Pancreas (tissue), 10 donors: ENCODE data around the gene ANXA4. TPM values are rescaled to one million over a fixed set of nuclear protein-coding genes. Genes with fewer than 3 reads are reported as not detected.

ENCODE experiments used
- ATAC-seq, 4 donors: fragments of 200-7000 bp; cut with Tn5 transposase; one replicate each; pipeline versions ENCODE4 v1.8.0 to v1.9.1; 2020; ENCODE audit warnings: mild to moderate bottlenecking in 4 of 4, moderate library complexity in 4 of 4
- DNase-seq, 6 donors: peaks; one replicate each; pipeline ENCODE4 v3.0.0-alpha.2; 2020
- FAIRE-seq: peaks from 2 replicates; lab custom pipeline; 2012; peaks lifted over from hg19 to GRCh38; lab: Jason Lieb, UNC
- H3K27ac ChIP-seq, 4 donors: fragments of 200-600 bp; sonication (generic); 1 replicate in 3 of 4; 2 replicates in 1 of 4; pipeline versions ENCODE4 v1.5.0 to v1.8.0; 2020
- H3K27me3 ChIP-seq, 4 donors: fragments of 200-600 bp; one replicate each; pipeline ENCODE4 v1.8.0; 2021
- H3K36me3 ChIP-seq, 3 donors: fragments of 200-600 bp; sonication (generic) in 1 of 3; one replicate each; pipeline versions ENCODE4 v1.5.0 to v1.8.0; 2020 to 2021
- H3K4me1 ChIP-seq, 3 donors: fragments of 200-600 bp; one replicate each; pipeline ENCODE4 v1.8.0; 2021
- H3K4me3 ChIP-seq, 4 donors: fragments of 200-600 bp; sonication (generic) in 2 of 4; one replicate each; pipeline versions ENCODE4 v1.5.0 to v1.8.0; 2020 to 2021
- H3K9me3 ChIP-seq, 4 donors: fragments of 200-600 bp; one replicate each; pipeline ENCODE4 v1.8.0; 2021
- CTCF ChIP-seq, 4 donors: fragments of 200-600 bp; sonication (generic) in 3 of 4; IDR thresholded peaks; one replicate each; pipeline versions ENCODE4 v1.5.0 to v1.8.0; 2021; ENCODE audit warnings: antibody characterized with exemption in 4 of 4
- WGBS, 2 donors: extraction: QIAGEN DNeasy Blood & Tissue Kit; methylation state at CpG; one replicate each; pipeline ENCODE4 v1.1.7; 2013; 5-methylcytosine and 5-hydroxymethylcytosine counted together
- intact Hi-C, 3 donors: fragments of 100-400 bp; cut with DNase I; formaldehyde crosslinking; loops; one replicate each; pipeline versions ENCODE4 v1.11.1 to v1.14.2; 2022
- polyA plus RNA-seq, 2 donors: library from polyadenylated mRNA; stranded (reverse); fragments of 200-250 nt; gene quantifications; one replicate each; pipeline ENCODE4 v1.2.3, GENCODE V29; 2013
- total RNA-seq, 6 donors: library from RNA; stranded (reverse); fragmentation: NEBNext Ultra II Directional in 4 of 6; extraction: Animal tissue kit (Norgen Biotek cat#: 25700) in 4 of 6; gene quantifications; one replicate each; pipeline versions ENCODE4 v1.2.1 to v1.2.4, GENCODE V29; 2021 to 2023
- donor health status: healthy with polysubstance abuse.
- donor health status: DM: no; HTN: no; CAD: no; lungs with moderate emphysema.
- donor health status: DM: no; HTN: no; CAD: no.
- donor health status: control.
- donor health status: control.
- donor health status: Bipolar disorder and iron deficiency.
- donor health status: DM: yes; HTN: yes; CAD: no.
- donor health status: DM: no; HTN: no; CAD: no.
- donor health status: DM: no; HTN: no; CAD: no.
- donor health status: DM: yes; HTN: yes; CAD: no.

The ANXA4 gene
- total and polyA plus RNA-seq, 8 donors = 215 to 762 (median 463) TPM

GRCh38 chr2:69811591-69811990 lies 69.7 kb downstream of the ANXA4 start:
- H3K27ac ChIP-seq = no peak overlapping the region
- H3K4me3 ChIP-seq = no peak overlapping the region
- peaks cover 0 to 62% (median 25%) of the 10 kb centered on the region in 3 donors for H3K36me3 ChIP-seq
- WGBS, 2 donors = 81 to 85% methylated on average over 3 of the region's 3 CpGs
- H3K9me3 ChIP-seq = no peaks in the 10 kb centered on the region
- H3K4me1 ChIP-seq = no peaks in the 10 kb centered on the region
- DNase-seq (no peak), FAIRE-seq (no peak), ATAC-seq (no peak)
- no peak for TF ChIP-seq CTCF (IDR thresholded peaks at IDR 0.05)
- intact Hi-C loops = loop anchor here in 1 of 3 donors (10.0 kb wide), 1 partner anchor 87 kb away; no protein-coding TSS in a partner anchor
- no peaks in the 10 kb centered on the region for H3K27me3 ChIP-seq

- Histone ChIP-seq H3K9me3 (no peaks in the 10 kb centered on the region), H3K27me3 (no peaks in the 10 kb centered on the region), H3K27ac (peak overlapping the region in 2 of 4 donors; percentile 8 to 21), H3K36me3 (peaks cover 0 to 45% (median 20%) of the 10 kb centered on the region in 3 donors), H3K4me1 (no peaks in the 10 kb centered on the region), H3K4me3 (no peak overlapping the region)
- 18 to 26% methylated on average over 1 of the region's 1 CpG for WGBS, 2 donors
- no peak for TF ChIP-seq CTCF (IDR thresholded peaks at IDR 0.05)
- DNase-seq = no peak
- intact Hi-C loops = loop anchor here in 2 of 3 donors (5.0 to 10.0 kb wide), 2 partner anchors 91 to 93 kb away; no protein-coding TSS in a partner anchor
- ATAC-seq = peak in 2 of 4 donors; percentile 4 to 7
- FAIRE-seq = no peak
These were observed 73.8 kb downstream of the ANXA4 start for GRCh38 chr2:69815717-69816116.

GRCh38 chr2:69816923-69817542 lies 75.1 kb downstream of the ANXA4 start:
- peak; percentile 96 for FAIRE-seq
- intact Hi-C loops = loop anchor here in 2 of 3 donors (5.0 to 10.0 kb wide), 2 partner anchors 92 to 95 kb away; no protein-coding TSS in a partner anchor
- no peaks in the 10 kb centered on the region for H3K4me1 ChIP-seq
- peaks cover 0 to 46% (median 23%) of the 10 kb centered on the region in 3 donors for H3K36me3 ChIP-seq
- no peaks in the 10 kb centered on the region for H3K9me3 ChIP-seq
- peak in 4 of 6 donors; percentile 62 to 83 (median 66) for DNase-seq
- WGBS, 2 donors = 16 to 18% methylated on average over 3 of the region's 3 CpGs
- no peaks in the 10 kb centered on the region for H3K27me3 ChIP-seq
- TF ChIP-seq CTCF (IDR thresholded peaks at IDR 0.05) = peak; percentile 77 to 89 (median 84)
- peak overlapping the region in 1 of 4 donors; percentile 40 for H3K27ac ChIP-seq
- no peak overlapping the region for H3K4me3 ChIP-seq
- ATAC-seq = peak; percentile 78 to 89 (median 85)

GRCh38 chr2:69817729-69818501 lies 76.0 kb downstream of the ANXA4 start:
- no peak for DNase-seq
- intact Hi-C loops = loop anchor here in 2 of 3 donors (5.0 to 10.0 kb wide), 2 partner anchors 93 to 96 kb away; no protein-coding TSS in a partner anchor
- Histone ChIP-seq H3K27me3 (no peaks in the 10 kb centered on the region), H3K4me3 (no peak overlapping the region), H3K27ac (no peak overlapping the region), H3K36me3 (peaks cover 0 to 40% (median 15%) of the 10 kb centered on the region in 3 donors), H3K9me3 (no peaks in the 10 kb centered on the region), H3K4me1 (no peaks in the 10 kb centered on the region)
- ATAC-seq = no peak
- FAIRE-seq = no peak
- no peak for TF ChIP-seq CTCF (IDR thresholded peaks at IDR 0.05)
- 68 to 82% methylated on average over 4 of the region's 4 CpGs for WGBS, 2 donors
